ENCODE data around the gene TRPC4.

DNA sequence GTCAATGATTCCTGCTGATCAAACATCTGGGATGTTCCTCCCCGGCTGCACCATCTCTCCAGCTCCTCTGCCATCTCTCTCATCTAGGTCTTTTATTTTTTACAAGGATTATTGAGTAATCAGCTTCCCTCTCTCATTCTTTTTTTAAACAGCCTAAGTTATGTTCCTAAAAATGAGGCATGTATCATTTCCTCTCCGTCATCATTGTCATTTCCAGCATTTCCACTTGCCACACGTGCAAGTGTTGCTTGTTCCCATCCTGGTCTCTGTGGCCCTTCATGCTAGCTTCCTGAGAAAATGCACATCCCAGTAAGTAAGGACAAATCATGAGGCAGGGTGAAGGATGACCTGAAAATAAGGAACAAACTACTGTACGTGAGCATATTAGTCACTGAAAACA, 168.3 kb downstream of the TRPC4 start:
- TF ChIP-seq ZNF8 (CRISPR knock-in tag; IDR thresholded peaks at IDR 0.05) = no peak
- TF ChIP-seq ZFP30 (CRISPR knock-in tag; IDR thresholded peaks at IDR 0.05) = no peak
- TF ChIP-seq, protein P1, sequence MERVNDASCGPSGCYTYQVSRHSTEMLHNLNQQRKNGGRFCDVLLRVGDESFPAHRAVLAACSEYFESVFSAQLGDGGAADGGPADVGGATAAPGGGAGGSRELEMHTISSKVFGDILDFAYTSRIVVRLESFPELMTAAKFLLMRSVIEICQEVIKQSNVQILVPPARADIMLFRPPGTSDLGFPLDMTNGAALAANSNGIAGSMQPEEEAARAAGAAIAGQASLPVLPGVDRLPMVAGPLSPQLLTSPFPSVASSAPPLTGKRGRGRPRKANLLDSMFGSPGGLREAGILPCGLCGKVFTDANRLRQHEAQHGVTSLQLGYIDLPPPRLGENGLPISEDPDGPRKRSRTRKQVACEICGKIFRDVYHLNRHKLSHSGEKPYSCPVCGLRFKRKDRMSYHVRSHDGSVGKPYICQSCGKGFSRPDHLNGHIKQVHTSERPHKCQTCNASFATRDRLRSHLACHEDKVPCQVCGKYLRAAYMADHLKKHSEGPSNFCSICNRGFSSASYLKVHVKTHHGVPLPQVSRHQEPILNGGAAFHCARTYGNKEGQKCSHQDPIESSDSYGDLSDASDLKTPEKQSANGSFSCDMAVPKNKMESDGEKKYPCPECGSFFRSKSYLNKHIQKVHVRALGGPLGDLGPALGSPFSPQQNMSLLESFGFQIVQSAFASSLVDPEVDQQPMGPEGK (CRISPR knock-in tag; IDR thresholded peaks at IDR 0.05; ENCODE audit: borderline replicate concordance) = no peak
- no peak for TF ChIP-seq PPARA (CRISPR knock-in tag; IDR thresholded peaks at IDR 0.05; ENCODE audit: borderline replicate concordance)
- no peak for TF ChIP-seq ARNTL (CRISPR knock-in tag; IDR thresholded peaks at IDR 0.05; ENCODE audit: borderline replicate concordance, low read depth)

All from SK-N-SH treated with all-trans-retinoic acid at 6 μM for 48 hours (cell line).